H1 (cell line): Measurements from ENCODE around the gene VPS13D. TPM values are rescaled to one million over a fixed set of nuclear protein-coding genes. Genes with fewer than 3 reads are reported as not detected.

Source experiments
- ATF2 ChIP-seq: IDR thresholded peaks from 2 replicates; pipeline ENCODE4 v1.6.1; 2012; ENCODE audit warnings: low read length, inconsistent platforms
- BACH1 ChIP-seq: IDR thresholded peaks from 2 replicates; pipeline ENCODE4 v1.6.1; 2012; ENCODE audit warnings: low read length, improper control_type of control experiment
- CEBPB ChIP-seq: IDR thresholded peaks from 2 replicates; pipeline ENCODE4 v1.6.1; 2012; ENCODE audit warnings: low read depth, low read length
- CHD7 ChIP-seq: fragments of 300-600 bp; sonication (generic); IDR thresholded peaks from 2 replicates; pipeline ENCODE4 v1.7.1; 2012; ENCODE audit warnings: low read length, moderate library complexity, mild to moderate bottlenecking, inconsistent platforms; ENCODE audit not compliant: insufficient replicate concordance
- KDM1A ChIP-seq: fragments of 200-600, 300-600 bp; sonication (generic); IDR thresholded peaks from 2 replicates; pipeline ENCODE4 v1.7.1; 2016; ENCODE audit warnings: mild to moderate bottlenecking, low read length, borderline replicate concordance
- KDM4A ChIP-seq: IDR thresholded peaks from one replicate; pipeline ENCODE4 v1.7.1; 2012; ENCODE audit warnings: low read depth, mild to moderate bottlenecking, moderate library complexity, low read length, inconsistent platforms; ENCODE audit not compliant: severe bottlenecking
- POU5F1 ChIP-seq: IDR thresholded peaks from 2 replicates; pipeline ENCODE4 v1.6.1; 2011; ENCODE audit warnings: low read depth, mild to moderate bottlenecking, low read length, moderate library complexity
- RFX5 ChIP-seq: IDR thresholded peaks from 2 replicates; pipeline ENCODE4 v1.6.1; 2011; ENCODE audit warnings: low read depth, low read length, improper control_type of control experiment, borderline replicate concordance
- polyA plus RNA-seq, 7 experiments: library from polyadenylated mRNA; depleted of rRNA in 3 of 7; stranded (reverse) in 5 of 7; unstranded in 2 of 7; fragments of >200 nt in 5 of 7; fragments of 200-250 nt in 2 of 7; gene quantifications; 1 replicate in 5 of 7; 2 replicates in 1 of 7; 4 replicates in 1 of 7; pipeline versions ENCODE4 v1.2.1 to v1.2.3, GENCODE V29; 2011 to 2013; ENCODE audit warnings: missing spikeins in 2 of 7, mixed read lengths in 2 of 7
- total RNA-seq: library from RNA; stranded (reverse); fragmentation: NEBNext Ultra II Directional; extraction: Animal tissue kit (Norgen Biotek cat#: 25700); gene quantifications from 2 replicates; pipeline ENCODE4 v1.2.1, GENCODE V29; 2021

The VPS13D gene
- total and polyA plus RNA-seq, 2 of the 8 experiments (the other 6 are each of a cell fraction or from before 2014, with no cell fraction given) = 10.9 to 31.2 TPM

GRCh38 chr1:12345350-12346217, 115.8 kb downstream of the VPS13D start (continued):
- TF ChIP-seq CHD7 (no peak), KDM4A (no peak), BACH1 (no peak), ATF2 (no peak), KDM1A (no peak), CEBPB (no peak), POU5F1 (no peak), RFX5 (no peak)
